Peyer's patch (tissue), 4 donors: ENCODE results near the gene NKD2. TPM values are rescaled to one million over a fixed set of nuclear protein-coding genes. Genes with fewer than 3 reads are reported as not detected.
A peak's percentile ranks its signal among the peaks of the same experiment; 100 is the strongest.

Experiments used
- DNase-seq, 3 donors: peaks; one replicate each; pipeline ENCODE4 v3.0.0-alpha.2; 2017 to 2019
- H3K27ac ChIP-seq, 4 donors: fragments of 200-600 bp; sonication (generic); one replicate each; pipeline ENCODE4 v1.5.1; 2016 to 2019
- H3K27me3 ChIP-seq, 2 donors: fragments of 200-600 bp; sonication (generic); one replicate each; pipeline ENCODE4 v1.5.1; 2019
- H3K36me3 ChIP-seq, 3 donors: fragments of 200-600 bp; sonication (generic); one replicate each; pipeline ENCODE4 v1.5.1; 2016 to 2019
- H3K4me1 ChIP-seq, 4 donors: fragments of 200-600 bp; sonication (generic); one replicate each; pipeline ENCODE4 v1.5.1; 2016 to 2019
- H3K4me3 ChIP-seq, 4 donors: fragments of 200-600 bp; sonication (generic); 1 replicate in 3 of 4; 2 replicates in 1 of 4; pipeline ENCODE4 v1.5.1; 2016 to 2019; ENCODE audit warnings: mild to moderate bottlenecking in 1 of 4
- H3K9me3 ChIP-seq, 4 donors: fragments of 200-600 bp; sonication (generic); one replicate each; pipeline ENCODE4 v1.5.1; 2016 to 2019; ENCODE audit warnings: mild to moderate bottlenecking in 1 of 4
- POLR2A ChIP-seq, 2 donors: fragments of 450-650 bp; IDR thresholded peaks; one replicate each; pipeline ENCODE4 v1.5.1; 2017; ENCODE audit warnings: antibody characterized with exemption in 2 of 2, mild to moderate bottlenecking in 2 of 2, moderate library complexity in 2 of 2
- total RNA-seq, 4 donors: library from RNA; depleted of rRNA; stranded (reverse); fragments of >200 nt; gene quantifications; one replicate each; pipeline ENCODE4 v1.1.0, GENCODE V29; 2016
- TF ChIP-seq, protein P1 (sequence below), 6 experiments: fragments of 450-650 bp in 4 of 6; fragments of 200-600 bp in 2 of 6; sonication (generic) in 1 of 6; IDR thresholded peaks; one replicate each; pipeline ENCODE4 v1.5.1; 2017 to 2019; ENCODE audit warnings: antibody characterized with exemption in 6 of 6, mild to moderate bottlenecking in 3 of 6, moderate library complexity in 1 of 6

NKD2 gene
- total RNA-seq, 4 donors from 2014 or later: 1.9 to 9.9 (median 3.5) TPM

DNA sequence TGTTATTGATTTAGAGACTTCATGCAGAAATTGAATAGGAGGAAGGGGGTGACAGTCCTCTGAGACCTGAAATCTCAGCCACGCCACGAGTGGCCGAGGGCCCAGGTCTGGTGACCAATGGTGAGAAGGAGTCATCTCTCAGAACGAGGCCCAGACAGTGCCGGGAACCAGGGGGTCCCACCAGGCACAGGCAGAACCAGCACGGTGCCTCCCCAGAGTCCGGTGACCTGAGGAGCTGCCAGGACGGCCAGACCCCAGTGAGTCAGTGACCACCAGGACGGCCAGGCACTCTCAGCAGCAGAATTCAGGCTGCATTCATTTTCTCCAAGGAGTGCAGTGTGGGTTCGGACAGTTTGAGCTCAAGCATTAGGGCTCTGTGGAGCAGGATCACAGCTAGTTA lies 43.8 kb upstream of the NKD2 start:
- no peak overlapping the region for H3K4me3 ChIP-seq
- H3K9me3 ChIP-seq: no peaks in the 10 kb centered on the region
- H3K36me3 ChIP-seq: no peaks in the 10 kb centered on the region
- DNase-seq: no peak
- H3K27ac ChIP-seq: peak overlapping the region in 1 of 4 donors; percentile 61
- H3K4me1 ChIP-seq: no peaks in the 10 kb centered on the region
- no peak for TF ChIP-seq POLR2A (IDR thresholded peaks at IDR 0.05)
- TF ChIP-seq, protein P1, sequence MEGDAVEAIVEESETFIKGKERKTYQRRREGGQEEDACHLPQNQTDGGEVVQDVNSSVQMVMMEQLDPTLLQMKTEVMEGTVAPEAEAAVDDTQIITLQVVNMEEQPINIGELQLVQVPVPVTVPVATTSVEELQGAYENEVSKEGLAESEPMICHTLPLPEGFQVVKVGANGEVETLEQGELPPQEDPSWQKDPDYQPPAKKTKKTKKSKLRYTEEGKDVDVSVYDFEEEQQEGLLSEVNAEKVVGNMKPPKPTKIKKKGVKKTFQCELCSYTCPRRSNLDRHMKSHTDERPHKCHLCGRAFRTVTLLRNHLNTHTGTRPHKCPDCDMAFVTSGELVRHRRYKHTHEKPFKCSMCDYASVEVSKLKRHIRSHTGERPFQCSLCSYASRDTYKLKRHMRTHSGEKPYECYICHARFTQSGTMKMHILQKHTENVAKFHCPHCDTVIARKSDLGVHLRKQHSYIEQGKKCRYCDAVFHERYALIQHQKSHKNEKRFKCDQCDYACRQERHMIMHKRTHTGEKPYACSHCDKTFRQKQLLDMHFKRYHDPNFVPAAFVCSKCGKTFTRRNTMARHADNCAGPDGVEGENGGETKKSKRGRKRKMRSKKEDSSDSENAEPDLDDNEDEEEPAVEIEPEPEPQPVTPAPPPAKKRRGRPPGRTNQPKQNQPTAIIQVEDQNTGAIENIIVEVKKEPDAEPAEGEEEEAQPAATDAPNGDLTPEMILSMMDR (IDR thresholded peaks at IDR 0.05): no peak
- no peaks in the 10 kb centered on the region for H3K27me3 ChIP-seq

DNA sequence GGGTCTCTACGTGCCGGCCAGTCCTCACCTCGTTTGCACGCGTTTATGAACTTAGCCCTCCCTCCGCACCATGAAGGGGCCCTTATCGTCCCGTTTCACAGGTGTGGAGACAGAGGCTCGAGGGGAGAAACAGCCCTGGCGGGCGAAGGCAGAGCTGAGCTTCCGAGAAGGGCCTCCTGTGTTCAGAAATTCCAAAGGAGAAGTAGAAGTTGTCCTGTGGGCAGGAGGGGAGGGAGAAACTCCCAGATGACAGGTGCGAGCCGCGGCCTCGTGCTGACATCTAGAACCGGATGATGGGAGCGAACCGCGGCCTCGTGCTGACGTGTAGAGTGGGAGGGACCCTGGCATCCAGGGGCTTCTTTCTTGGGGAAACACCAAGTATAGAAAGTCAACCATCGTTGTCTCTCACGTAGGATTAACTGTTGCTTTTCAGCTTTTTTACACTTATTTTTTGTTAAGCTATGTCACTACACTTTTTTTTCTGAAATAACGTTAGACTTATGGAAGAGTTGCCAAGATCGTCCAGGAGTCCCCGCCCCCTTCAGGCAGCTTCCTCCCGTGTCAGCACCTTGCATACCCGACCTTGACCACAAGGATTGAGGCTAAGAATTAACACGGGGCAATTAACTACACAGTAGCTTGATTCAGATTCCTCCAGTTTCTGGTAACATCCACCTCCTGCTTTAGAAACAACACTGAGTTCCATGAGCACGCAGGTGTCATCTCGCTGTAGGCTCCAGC lies 42.8 kb upstream of the NKD2 start:
- no peaks in the 10 kb centered on the region for H3K36me3 ChIP-seq
- TF ChIP-seq POLR2A (IDR thresholded peaks at IDR 0.05): no peak
- TF ChIP-seq, protein P1 (IDR thresholded peaks at IDR 0.05): peak in 1 of 6 experiments; percentile 4
- H3K27me3 ChIP-seq: no peaks in the 10 kb centered on the region
- no peak overlapping the region for H3K4me3 ChIP-seq
- no peaks in the 10 kb centered on the region for H3K9me3 ChIP-seq
- H3K4me1 ChIP-seq: no peaks in the 10 kb centered on the region
- H3K27ac ChIP-seq: no peak overlapping the region
- DNase-seq: no peak

GRCh38 chr5:966345-966710 lies 42.3 kb upstream of the NKD2 start:
- Histone ChIP-seq H3K27ac (no peak overlapping the region), H3K27me3 (no peaks in the 10 kb centered on the region), H3K36me3 (no peaks in the 10 kb centered on the region), H3K4me3 (no peak overlapping the region), H3K9me3 (no peaks in the 10 kb centered on the region), H3K4me1 (no peaks in the 10 kb centered on the region)
- DNase-seq: no peak
- no peak for TF ChIP-seq POLR2A (IDR thresholded peaks at IDR 0.05)
- TF ChIP-seq, protein P1 (IDR thresholded peaks at IDR 0.05): no peak

- TF ChIP-seq, protein P1 (IDR thresholded peaks at IDR 0.05): no peak
- TF ChIP-seq POLR2A (IDR thresholded peaks at IDR 0.05): no peak
- no peak overlapping the region for H3K27ac ChIP-seq
- no peak for DNase-seq
- no peaks in the 10 kb centered on the region for H3K27me3 ChIP-seq
- H3K36me3 ChIP-seq: no peaks in the 10 kb centered on the region
- no peak overlapping the region for H3K4me3 ChIP-seq
- no peaks in the 10 kb centered on the region for H3K4me1 ChIP-seq
- H3K9me3 ChIP-seq: no peaks in the 10 kb centered on the region
These were observed 41.7 kb upstream of the NKD2 start for GRCh38 chr5:966941-967340.

DNA sequence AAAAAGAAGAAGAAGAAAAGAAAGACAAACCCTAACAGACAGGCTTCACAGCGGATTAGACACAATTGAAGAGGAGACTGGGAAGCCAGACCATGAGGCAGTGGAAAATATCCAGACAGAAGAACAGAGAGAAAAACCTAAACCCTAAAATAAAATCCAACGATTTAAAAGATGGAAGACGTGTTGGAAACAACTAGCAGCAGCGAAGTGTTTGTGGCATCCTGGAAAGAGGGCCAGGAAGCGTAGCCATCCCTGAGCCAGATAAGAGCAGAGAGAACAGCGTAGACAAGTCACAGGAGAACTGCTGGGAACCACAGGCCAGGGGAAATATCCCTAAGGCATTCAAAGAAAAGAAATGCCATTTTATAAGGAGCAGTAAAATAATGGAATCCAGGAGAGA lies 39.7 kb upstream of the NKD2 start:
- no peaks in the 10 kb centered on the region for H3K27me3 ChIP-seq
- H3K36me3 ChIP-seq: no peaks in the 10 kb centered on the region
- no peaks in the 10 kb centered on the region for H3K9me3 ChIP-seq
- H3K4me1 ChIP-seq: no peaks in the 10 kb centered on the region
- H3K27ac ChIP-seq: no peak overlapping the region
- no peak for DNase-seq
- no peak overlapping the region for H3K4me3 ChIP-seq
- TF ChIP-seq POLR2A (IDR thresholded peaks at IDR 0.05): no peak
- TF ChIP-seq, protein P1 (IDR thresholded peaks at IDR 0.05): no peak
